Stimulated activated CD8-positive, alpha-beta memory T cell treated with anti-CD3 and anti-CD28 coated beads, Interleukin-15, amount 100 ng/mL, for 1 hour (primary cell): ENCODE measurements around the gene HYCC2.
"Not testable (repeated sequence)": the region's sequence is repeated elsewhere in the genome, so short reads cannot be mapped to it uniquely, and the experiment has no call there.

Experiments used
- DNase-seq: peaks from one replicate; pipeline ENCODE4 v3.0.0-alpha.2; 2020; ENCODE audit warnings: low read depth

Gene HYCC2

GRCh38 chr2:201071479-201072200 lies at the start of gene HYCC2, which contains the start of gene NDUFB3:
HYCC2 (minus strand) TSS chr2:201071671; CDS start chr2:201024009, 47,662 bp downstream.
NDUFB3 (plus strand) TSS chr2:201072001; CDS start chr2:201078883, 6,882 bp downstream.
- DNase-seq = peak; percentile 78

- no peak for DNase-seq
Measured at GRCh38 chr2:201118961-201119854, 47.7 kb upstream of the HYCC2 start.

GRCh38 chr2:201118121-201118960 lies 46.9 kb upstream of the HYCC2 start:
- peak; percentile 76 for DNase-seq

- not testable (repeated sequence) for DNase-seq
Measured at GRCh38 chr2:201117735-201118094, 46.2 kb upstream of the HYCC2 start.

- no peak for DNase-seq
Measured at GRCh38 chr2:201116959-201117734, 45.7 kb upstream of the HYCC2 start.

GRCh38 chr2:201116115-201116958 lies 44.9 kb upstream of the HYCC2 start, which contains the start of gene CFLAR:
CFLAR (plus strand) TSS chr2:201116164; CDS start chr2:201129866, 13,702 bp downstream.
- DNase-seq = peak; percentile 61

GRCh38 chr2:201114846-201115245 lies 43.4 kb upstream of the HYCC2 start:
- DNase-seq = no peak

- no peak for DNase-seq
Measured at GRCh38 chr2:201114350-201114749, 42.9 kb upstream of the HYCC2 start.

GRCh38 chr2:201111096-201111495 lies 39.6 kb upstream of the HYCC2 start:
- DNase-seq = no peak

- DNase-seq = no peak
Measured at GRCh38 chr2:201110615-201111014, 39.1 kb upstream of the HYCC2 start.

GRCh38 chr2:201109186-201109585 lies 37.7 kb upstream of the HYCC2 start:
- DNase-seq = no peak

GRCh38 chr2:201108341-201108740 lies 36.9 kb upstream of the HYCC2 start:
- no peak for DNase-seq

- no peak for DNase-seq
Measured at GRCh38 chr2:201107624-201108023, 36.2 kb upstream of the HYCC2 start.

- no peak for DNase-seq
Measured at GRCh38 chr2:201105759-201106158, 34.3 kb upstream of the HYCC2 start.

- no peak for DNase-seq
Measured at GRCh38 chr2:201100497-201100896, 29.0 kb upstream of the HYCC2 start.

- DNase-seq = no peak
Measured at GRCh38 chr2:201093573-201093972, 22.1 kb upstream of the HYCC2 start.

GRCh38 chr2:201090574-201090973 lies 19.1 kb upstream of the HYCC2 start:
- DNase-seq = no peak

- no peak for DNase-seq
Measured at GRCh38 chr2:201084863-201085262, 13.4 kb upstream of the HYCC2 start.

- DNase-seq = no peak
Measured at GRCh38 chr2:201074996-201075395, 3.5 kb upstream of the HYCC2 start.

- no peak for DNase-seq
Measured at GRCh38 chr2:201073071-201073470, 1.6 kb upstream of the HYCC2 start.
